K562 (cell line): ENCODE data around the gene PACSIN1. TPM values are rescaled to one million over a fixed set of nuclear protein-coding genes. Genes with fewer than 3 reads are reported as not detected.
A peak's percentile ranks its signal among the peaks of the same experiment; 100 is the strongest.

Experiments used
- ATAC-seq: fragments of 200-7000 bp; cut with Tn5 transposase; 3 replicates; pipeline ENCODE4 v1.9.1; 2020; ENCODE audit warnings: moderate library complexity
- BruUV-seq: library from RNA; stranded (reverse); fragments of 400-500 nt; replicated peaks from 2 replicates; lab custom pipeline; 2021; lab: Mats Ljungman, UMichigan
- CTCF ChIA-PET: fragments of 300-600 bp; formaldehyde crosslinking; extraction: SDS; loops from one replicate; lab custom pipeline; 2021; ENCODE audit warnings: low intra/inter-chr PET ratio; lab: Yijun Ruan, JAX
- POLR2A ChIA-PET: fragments of 300-600, 350-650 bp; sonication (Branson Sonifier 250); formaldehyde crosslinking; extraction: SDS; loops from one replicate; lab custom pipeline; 2021; ENCODE audit warnings: antibody characterized with exemption, inconsistent platforms; lab: Yijun Ruan, JAX
- DNase-seq, 4 experiments: peaks; one replicate each; pipeline versions ENCODE4 v3.0.0 to v3.0.0-alpha.2; 2011 to 2018; ENCODE audit warnings: low spot score in 3 of 4, mixed read lengths in 3 of 4; ENCODE audit errors: extremely low read depth in 1 of 4
- FAIRE-seq: peaks from 2 replicates; lab custom pipeline; 2011; peaks lifted over from hg19 to GRCh38; lab: Jason Lieb, UNC
- H2AFZ ChIP-seq: 2 replicates; pipeline ENCODE4 v1.6.0; 2011; ENCODE audit warnings: low read depth, low read length, control low read depth, inconsistent platforms
- H3K27ac ChIP-seq: fragments of 200-600 bp; 3 replicates; pipeline ENCODE4 v1.8.0; 2011; ENCODE audit warnings: low read depth, mild to moderate bottlenecking, control low read depth, inconsistent platforms, low read length, moderate library complexity, mixed read lengths; ENCODE audit errors: extremely low read depth
- H3K27me3 ChIP-seq, 2 experiments: fragments of 300-600 bp in 1 of 2; 2 replicates in 1 of 2; 3 replicates in 1 of 2; pipeline versions ENCODE4 v1.6.0 to v1.8.0; 2011; ENCODE audit warnings: inconsistent platforms in 2 of 2, low read length in 2 of 2, mild to moderate bottlenecking in 1 of 2, mixed read lengths in 1 of 2, moderate library complexity in 1 of 2; ENCODE audit not compliant: control insufficient read depth in 2 of 2, insufficient read depth in 2 of 2
- H3K36me3 ChIP-seq: fragments of 300-600 bp; 3 replicates; pipeline ENCODE4 v1.8.0; 2011; ENCODE audit warnings: mild to moderate bottlenecking, low read length, inconsistent platforms; ENCODE audit not compliant: control insufficient read depth, insufficient read depth
- H3K4me1 ChIP-seq, 2 experiments: fragments of 200-600 bp in 1 of 2; replicated peaks in 1 of 2; 2 replicates in 1 of 2; 3 replicates in 1 of 2; pipeline versions ENCODE4 v1.5.1 to v1.8.0; 2011; ENCODE audit warnings: inconsistent platforms in 2 of 2, low read length in 2 of 2, mild to moderate bottlenecking in 1 of 2, mixed read lengths in 1 of 2, moderate library complexity in 1 of 2; ENCODE audit not compliant: control insufficient read depth in 2 of 2, insufficient read depth in 2 of 2
- H3K4me2 ChIP-seq: 2 replicates; pipeline ENCODE4 v1.6.1; 2011; ENCODE audit warnings: low read length, control low read depth, inconsistent platforms, mixed read lengths; ENCODE audit not compliant: insufficient read depth
- H3K4me3 ChIP-seq: fragments of 200-600 bp; sonication (generic), shearing (Covaris generic); 2 replicates; pipeline ENCODE4 v1.5.1; 2016; ENCODE audit warnings: control low read depth, inconsistent platforms
- H3K79me2 ChIP-seq: fragments of 200-600 bp; 3 replicates; pipeline ENCODE4 v1.8.0; 2011; ENCODE audit warnings: low read length, inconsistent platforms; ENCODE audit not compliant: control insufficient read depth, insufficient read depth
- H3K9ac ChIP-seq, 2 experiments: 2 replicates each; pipeline versions ENCODE4 v1.6.0 to v1.6.1; 2011; ENCODE audit warnings: low read depth in 2 of 2, low read length in 2 of 2, control low read depth in 1 of 2, inconsistent platforms in 1 of 2, mild to moderate bottlenecking in 1 of 2, mixed read lengths in 1 of 2; ENCODE audit not compliant: insufficient read depth in 1 of 2
- H3K9me1 ChIP-seq: one replicate; pipeline ENCODE4 v1.6.0; 2011; ENCODE audit warnings: inconsistent platforms, mild to moderate bottlenecking, low read length, moderate library complexity; ENCODE audit not compliant: control insufficient read depth, insufficient read depth
- H3K9me3 ChIP-seq: replicated peaks from 2 replicates; pipeline ENCODE4 v1.5.1; 2011; ENCODE audit warnings: low read depth, low read length, inconsistent platforms; ENCODE audit not compliant: control insufficient read depth, insufficient read depth
- H4K20me1 ChIP-seq: replicated peaks from 2 replicates; pipeline ENCODE4 v1.6.1; 2011; ENCODE audit warnings: low read length, inconsistent platforms, mixed read lengths; ENCODE audit not compliant: control insufficient read depth, insufficient read depth
- ASH1L ChIP-seq: fragments of 450-650 bp; IDR thresholded peaks from 2 replicates; pipeline ENCODE4 v1.6.1; 2018; ENCODE audit warnings: borderline replicate concordance, mild to moderate bottlenecking, low read depth; ENCODE audit not compliant: partially characterized antibody
- BCOR ChIP-seq: fragments of 450-650 bp; IDR thresholded peaks from 2 replicates; pipeline ENCODE4 v1.6.1; 2016
- CBX3 ChIP-seq, 2 experiments: IDR thresholded peaks; 1 replicate in 1 of 2; 2 replicates in 1 of 2; pipeline ENCODE4 v1.6.1; 2012; ENCODE audit warnings: inconsistent platforms in 2 of 2, low read length in 2 of 2, borderline replicate concordance in 1 of 2, control low read depth in 1 of 2
- GATA2 ChIP-seq: sonication (generic); formaldehyde crosslinking; IDR thresholded peaks from 2 replicates; pipeline ENCODE4 v1.4.0; 2020; ENCODE audit warnings: mild to moderate bottlenecking, missing genetic modification reagents
- GATAD2B ChIP-seq: fragments of 450-650 bp; IDR thresholded peaks from 2 replicates; pipeline ENCODE4 v1.6.1; 2017; ENCODE audit warnings: mild to moderate bottlenecking, borderline replicate concordance
- HDAC2 ChIP-seq: fragments of 450-650 bp; IDR thresholded peaks from 2 replicates; pipeline ENCODE4 v1.6.1; 2016; ENCODE audit warnings: mild to moderate bottlenecking
- KDM2B ChIP-seq: fragments of 250-450 bp; sonication (Bioruptor Pico); IDR thresholded peaks from 2 replicates; pipeline ENCODE4 v1.8.0; 2021; ENCODE audit warnings: mild to moderate bottlenecking, moderate library complexity
- MCM7 ChIP-seq, 2 experiments: fragments of 450-650 bp; IDR thresholded peaks; 2 replicates each; pipeline ENCODE4 v1.6.1; 2016 to 2018
- NONO ChIP-seq, 2 experiments: fragments of 200-400 bp in 1 of 2; fragments of 450-650 bp in 1 of 2; formaldehyde crosslinking in 1 of 2; IDR thresholded peaks; 2 replicates each; pipeline ENCODE4 v1.6.1; 2017; ENCODE audit warnings: low read depth in 2 of 2, mild to moderate bottlenecking in 2 of 2, moderate library complexity in 2 of 2, low read length in 1 of 2
- PHB2 ChIP-seq: fragments of 450-650 bp; IDR thresholded peaks from 2 replicates; pipeline ENCODE4 v1.6.1; 2017; ENCODE audit warnings: low read depth
- THRB ChIP-seq: fragments of 450-650 bp; formaldehyde crosslinking; conservative IDR thresholded peaks from 2 replicates; pipeline ENCODE4 v1.4.0; 2022; ENCODE audit warnings: mild to moderate bottlenecking, missing genetic modification characterization
- TSHZ1 ChIP-seq: fragments of 250-450 bp; sonication (Bioruptor Pico); IDR thresholded peaks from 2 replicates; pipeline ENCODE4 v1.4.0; 2020; ENCODE audit warnings: mild to moderate bottlenecking, moderate library complexity
- ZNF507 ChIP-seq: conservative IDR thresholded peaks from 2 replicates; pipeline ENCODE4 v1.6.1; 2017; ENCODE audit warnings: missing genetic modification characterization, missing compliant biosample characterization
- ZNF586 ChIP-seq: fragments of 450-650 bp; formaldehyde crosslinking; conservative IDR thresholded peaks from 2 replicates; pipeline ENCODE4 v1.4.0; 2020; ENCODE audit warnings: mild to moderate bottlenecking, moderate library complexity
- WGBS: fragments of 100-300 bp; shearing (Covaris generic); methylation state at CpG from one replicate; pipeline ENCODE4 v1.1.6; 2016; ENCODE audit warnings: low coverage, mixed read lengths; ENCODE audit not compliant: insufficient coverage; ENCODE audit errors: missing lambda C conversion rate; 5-methylcytosine and 5-hydroxymethylcytosine counted together
- in situ Hi-C: fragments of 300-500 bp; cut with MboI; formaldehyde crosslinking; loops from 4 replicates; pipeline ENCODE4 v1.15.0; 2018; ENCODE audit warnings: inconsistent platforms, mixed read lengths
- intact Hi-C: fragments of 100-400 bp; cut with micrococcal nuclease; formaldehyde crosslinking; loops from 2 replicates; pipeline ENCODE4 v1.14.2; 2022
- polyA plus RNA-seq, 8 experiments: library from polyadenylated mRNA; depleted of rRNA in 4 of 8; stranded (reverse) in 5 of 8; unstranded in 3 of 8; fragments of >200 nt; fragmentation: Nextera tagmentation in 2 of 8; fragmentation: Illumina TruSeq in 1 of 8; extraction: Ambion mirVana in 2 of 8; extraction: Trizol in 1 of 8; gene quantifications; 2 replicates each; pipeline versions ENCODE4 v1.2.1 to v1.2.3, GENCODE V29; 2011 to 2014; ENCODE audit warnings: inconsistent platforms in 1 of 8, missing spikeins in 1 of 8
- total RNA-seq, 7 experiments: library from RNA; depleted of rRNA in 6 of 7; stranded (reverse); fragments of >200 nt in 6 of 7; fragmentation: Illumina TruSeq in 2 of 7; extraction: Trizol in 2 of 7; gene quantifications; 2 replicates each; pipeline versions ENCODE4 v1.2.1 to v1.2.3, GENCODE V29; 2011 to 2021; ENCODE audit warnings: low replicate concordance in 1 of 7
- TF ChIP-seq, protein P1 (sequence below): fragments of 450-650 bp; formaldehyde crosslinking; IDR thresholded peaks from 2 replicates; pipeline ENCODE4 v1.4.0; 2022; ENCODE audit warnings: missing genetic modification characterization

PACSIN1 gene
- total and polyA plus RNA-seq, 9 of the 15 experiments (the other 6 are each of a cell fraction or from before 2014, with no cell fraction given), result 0.01 to 1.7 (median 0.45) TPM

- 0 out of 3 replicates have a peak, but pooled peaks of 1 of the 2 experiments have one; percentile 18 for TF ChIP-seq CBX3 (IDR thresholded peaks at IDR 0.05; ENCODE audit: borderline replicate concordance in 1 of 2, low read length in 2 of 2)
- peak; percentile 79; the same call in 1 of the 2 replicates for TF ChIP-seq HDAC2
- no peak for TF ChIP-seq TSHZ1 (CRISPR knock-in tag)
- TF ChIP-seq MCM7 (IDR thresholded peaks at IDR 0.05), result no peak
- peak; percentile 95 for TF ChIP-seq BCOR
Measured at GRCh38 chr6:34460796-34461507, 4.9 kb upstream of the PACSIN1 start (continued).

- WGBS, result 51% methylated on average over 6 of the region's 6 CpGs
- H3K9me3 ChIP-seq, result no peaks in the 10 kb centered on the region
- peak overlapping the region in 1 of 2 experiments; percentile 44; a peak in 2 of 4 replicates for H3K9ac ChIP-seq
- intact Hi-C loops, result no loop called here
- H3K27ac ChIP-seq, result no peak overlapping the region
- H3K4me1 ChIP-seq, result peaks cover 12 to 31% of the 10 kb centered on the region in 2 experiments; a peak in 4 of 5 replicates
- ChIA-PET POLR2A (interaction anchor here (0.7 to 1.3 kb wide), 5 partner anchors 8 to 150 kb away, joined by 3 to 5 read pairs (median 5); no protein-coding TSS in a partner anchor), CTCF (interaction anchor here (3.5 kb wide), 1 partner anchor 148 kb away, joined by 38 read pairs; no protein-coding TSS in a partner anchor)
- no peak for FAIRE-seq
- no TSS peak for BruUV-seq
- no peaks in the 10 kb centered on the region for H4K20me1 ChIP-seq
- H3K9me1 ChIP-seq, result no peaks in the 10 kb centered on the region
- no peak overlapping the region for H3K4me3 ChIP-seq
- H3K4me2 ChIP-seq, result peak overlapping the region; percentile 69
- no peaks in the 10 kb centered on the region for H3K79me2 ChIP-seq
- in situ Hi-C loops, result loop anchor here (25.0 kb wide), 1 partner anchor 675 kb away; the partner anchor contains the start of gene TCP11
- DNase-seq, result no peak
- no peaks in the 10 kb centered on the region for H3K27me3 ChIP-seq
- peak overlapping the region; percentile 92 for H2AFZ ChIP-seq
- ATAC-seq, result no peak
- H3K36me3 ChIP-seq, result no peaks in the 10 kb centered on the region
- TF ChIP-seq PHB2, result no peak
- TF ChIP-seq NONO (IDR thresholded peaks at IDR 0.05; ENCODE audit: low read depth in 2 of 2, low read length in 1 of 2), result no peak
- TF ChIP-seq THRB (CRISPR knock-in tag), result peak; percentile 34; the same call in 1 of the 2 replicates
- TF ChIP-seq GATAD2B, result no peak
- TF ChIP-seq KDM2B (CRISPR knock-in tag), result no peak
- TF ChIP-seq, protein P1, sequence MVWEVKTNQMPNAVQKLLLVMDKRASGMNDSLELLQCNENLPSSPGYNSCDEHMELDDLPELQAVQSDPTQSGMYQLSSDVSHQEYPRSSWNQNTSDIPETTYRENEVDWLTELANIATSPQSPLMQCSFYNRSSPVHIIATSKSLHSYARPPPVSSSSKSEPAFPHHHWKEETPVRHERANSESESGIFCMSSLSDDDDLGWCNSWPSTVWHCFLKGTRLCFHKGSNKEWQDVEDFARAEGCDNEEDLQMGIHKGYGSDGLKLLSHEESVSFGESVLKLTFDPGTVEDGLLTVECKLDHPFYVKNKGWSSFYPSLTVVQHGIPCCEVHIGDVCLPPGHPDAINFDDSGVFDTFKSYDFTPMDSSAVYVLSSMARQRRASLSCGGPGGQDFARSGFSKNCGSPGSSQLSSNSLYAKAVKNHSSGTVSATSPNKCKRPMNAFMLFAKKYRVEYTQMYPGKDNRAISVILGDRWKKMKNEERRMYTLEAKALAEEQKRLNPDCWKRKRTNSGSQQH (CRISPR knock-in tag), result no peak
- no peak for TF ChIP-seq ZNF507 (tag)
- TF ChIP-seq ASH1L, result no peak
- TF ChIP-seq ZNF586, result no peak
- TF ChIP-seq GATA2 (CRISPR knock-in tag), result no peak
Measured at GRCh38 chr6:34462010-34462409, 3.9 kb upstream of the PACSIN1 start.
